KMS-11 (cell line): ENCODE measurements around the gene TET2.
"Not testable (repeated sequence)": the region's sequence is repeated elsewhere in the genome, so short reads cannot be mapped to it uniquely, and the experiment has no call there.

Experiments used
- H2AFZ ChIP-seq: fragments of 200-600 bp; sonication (generic); 2 replicates; pipeline ENCODE4 v1.6.1; 2016; ENCODE audit warnings: antibody characterized with exemption, mixed run types, low read depth
- H3K27ac ChIP-seq: fragments of 200-600 bp; sonication (generic); 2 replicates; pipeline ENCODE4 v1.6.1; 2016; ENCODE audit warnings: mild to moderate bottlenecking, mixed run types
- H3K27me3 ChIP-seq: fragments of 200-600 bp; sonication (generic); 2 replicates; pipeline ENCODE4 v1.6.1; 2017; ENCODE audit warnings: mild to moderate bottlenecking, low read depth, mixed run types, moderate library complexity; ENCODE audit not compliant: insufficient read depth
- H3K36me3 ChIP-seq: fragments of 200-600 bp; sonication (generic); 2 replicates; pipeline ENCODE4 v1.6.1; 2017; ENCODE audit warnings: mild to moderate bottlenecking, mixed run types; ENCODE audit not compliant: insufficient read depth
- H3K4me1 ChIP-seq: fragments of 200-600 bp; sonication (generic); 2 replicates; pipeline ENCODE4 v1.6.1; 2016; ENCODE audit warnings: mild to moderate bottlenecking, low read depth, mixed run types; ENCODE audit not compliant: poor library complexity, severe bottlenecking
- H3K4me2 ChIP-seq: fragments of 200-600 bp; sonication (generic); 2 replicates; pipeline ENCODE4 v1.7.0; 2016; ENCODE audit warnings: mild to moderate bottlenecking, mixed run types
- H3K4me3 ChIP-seq: fragments of 200-600 bp; sonication (generic); IDR thresholded peaks from 2 replicates; pipeline ENCODE4 v1.6.1; 2017; ENCODE audit warnings: low read depth, low read length, mixed read lengths; ENCODE audit not compliant: insufficient read depth
- H3K79me2 ChIP-seq: fragments of 200-600 bp; sonication (generic); 2 replicates; pipeline ENCODE4 v1.6.1; 2016; ENCODE audit warnings: low read depth, mixed run types; ENCODE audit not compliant: insufficient read depth
- H3K9ac ChIP-seq: fragments of 200-600 bp; sonication (generic); 2 replicates; pipeline ENCODE4 v1.6.1; 2016; ENCODE audit warnings: mild to moderate bottlenecking, mixed run types
- H4K20me1 ChIP-seq: fragments of 200-600 bp; sonication (generic); 2 replicates; pipeline ENCODE4 v1.6.1; 2016; ENCODE audit warnings: mild to moderate bottlenecking, mixed run types; ENCODE audit not compliant: insufficient read depth
- CTCF ChIP-seq: fragments of 200-600 bp; sonication (generic); conservative IDR thresholded peaks from 2 replicates; pipeline ENCODE4 v1.6.1; 2017; ENCODE audit warnings: low read depth, mild to moderate bottlenecking, antibody characterized with exemption, low read length, moderate library complexity, mixed read lengths

Gene TET2

DNA sequence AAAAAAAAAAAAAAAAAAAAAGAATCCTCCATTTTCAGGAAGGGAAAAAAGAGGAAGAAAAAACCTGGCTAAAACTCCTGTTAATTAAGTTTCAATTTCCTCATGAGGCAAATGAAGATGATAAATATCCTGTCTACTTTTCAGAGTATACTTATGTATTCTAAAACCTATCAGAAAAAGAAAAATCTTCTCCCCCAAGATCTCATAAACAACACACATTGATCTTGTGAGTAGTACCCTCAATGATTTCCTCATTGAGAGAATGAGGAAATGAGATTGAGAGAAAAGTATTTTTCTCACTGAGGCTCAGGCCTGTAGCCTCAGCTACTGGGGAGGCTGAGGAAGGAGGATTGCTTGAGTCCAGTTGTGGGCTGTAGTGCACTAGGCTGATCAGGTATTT lies 146.7 kb downstream of the TET2 start:
- Histone ChIP-seq H3K9ac (no peak overlapping the region), H4K20me1 (no peaks in the 10 kb centered on the region), H2AFZ (no peak overlapping the region), H3K36me3 (no peaks in the 10 kb centered on the region), H3K4me2 (no peak overlapping the region), H3K4me1 (no peaks in the 10 kb centered on the region), H3K27ac (no peak overlapping the region), H3K4me3 (no peak overlapping the region), H3K79me2 (no peaks in the 10 kb centered on the region), H3K27me3 (no peaks in the 10 kb centered on the region)
- no peak for TF ChIP-seq CTCF

GRCh38 chr4:105296672-105297071 lies 150.0 kb downstream of the TET2 start:
- Histone ChIP-seq H4K20me1 (no peaks in the 10 kb centered on the region), H3K36me3 (no peaks in the 10 kb centered on the region), H3K4me1 (no peaks in the 10 kb centered on the region), H3K4me2 (no peak overlapping the region), H2AFZ (no peak overlapping the region), H3K27ac (no peak overlapping the region), H3K27me3 (no peaks in the 10 kb centered on the region), H3K9ac (no peak overlapping the region), H3K4me3 (no peak overlapping the region), H3K79me2 (no peaks in the 10 kb centered on the region)
- no peak for TF ChIP-seq CTCF

GRCh38 chr4:105299027-105299426 lies 152.4 kb downstream of the TET2 start:
- H3K9ac ChIP-seq, H3K4me2 ChIP-seq, H2AFZ ChIP-seq, H3K4me3 ChIP-seq, H3K36me3 ChIP-seq, H4K20me1 ChIP-seq, H3K27me3 ChIP-seq, H3K27ac ChIP-seq, H3K79me2 ChIP-seq, H3K4me1 ChIP-seq: not testable (repeated sequence)

- Histone ChIP-seq H3K79me2 (no peaks in the 10 kb centered on the region), H3K4me2 (no peak overlapping the region)
- TF ChIP-seq CTCF = no peak
Observed at GRCh38 chr4:105304085-105304484, 157.4 kb downstream of the TET2 start.

DNA sequence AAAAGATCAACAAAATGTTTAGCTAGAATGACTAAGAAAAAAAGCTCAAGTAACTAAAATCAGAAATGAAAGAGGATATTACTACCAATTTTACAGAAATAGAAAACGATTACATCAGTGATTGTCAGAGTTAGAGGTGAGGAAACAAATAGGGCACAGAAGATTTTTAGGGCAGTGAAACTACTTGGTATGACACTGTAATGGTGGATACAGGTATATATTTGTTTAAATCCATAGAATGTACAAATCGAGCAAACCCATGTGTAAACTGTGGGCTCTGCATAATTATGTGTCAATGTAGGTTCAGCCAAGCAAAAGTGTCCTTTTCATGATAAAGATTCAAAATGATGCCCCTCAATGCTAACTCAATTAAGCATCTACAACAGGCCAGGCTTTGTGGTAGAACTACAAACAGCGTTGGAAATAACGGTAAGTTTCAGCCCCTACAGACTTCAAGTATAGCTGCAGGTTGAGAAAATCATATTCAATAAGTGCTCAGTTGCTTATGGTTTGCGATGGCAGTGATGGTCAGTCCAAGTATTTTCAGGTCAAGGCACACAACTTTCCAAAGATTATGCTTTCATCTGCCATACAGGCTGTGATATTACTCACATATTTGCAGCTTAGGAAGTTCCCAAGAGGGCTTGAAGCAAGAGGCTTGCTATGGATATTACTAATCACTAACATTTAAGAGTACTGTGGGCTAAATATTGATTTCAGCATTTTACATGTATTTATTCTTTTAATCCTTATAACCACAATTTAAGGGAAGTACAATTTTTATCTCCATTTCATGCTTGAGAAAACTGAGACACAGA lies 158.6 kb downstream of the TET2 start:
- Histone ChIP-seq H4K20me1 (no peaks in the 10 kb centered on the region), H3K27ac (no peak overlapping the region), H2AFZ (no peak overlapping the region), H3K4me2 (no peak overlapping the region), H3K9ac (no peak overlapping the region), H3K4me1 (no peaks in the 10 kb centered on the region), H3K27me3 (no peaks in the 10 kb centered on the region), H3K4me3 (no peak overlapping the region), H3K36me3 (no peaks in the 10 kb centered on the region), H3K79me2 (no peaks in the 10 kb centered on the region)
- no peak for TF ChIP-seq CTCF

More at GRCh38 chr4:105304085-105304484, 157.4 kb downstream of the TET2 start:
- no peaks in the 10 kb centered on the region for H3K27me3 ChIP-seq
- H2AFZ ChIP-seq = no peak overlapping the region
- no peaks in the 10 kb centered on the region for H4K20me1 ChIP-seq
- H3K4me1 ChIP-seq = no peaks in the 10 kb centered on the region
- no peak overlapping the region for H3K27ac ChIP-seq
- no peak overlapping the region for H3K4me3 ChIP-seq
- H3K9ac ChIP-seq = no peak overlapping the region
- no peaks in the 10 kb centered on the region for H3K36me3 ChIP-seq
